Immature natural killer cell (primary cell): Measurements from ENCODE around the gene ZNF436. TPM values are rescaled to one million over a fixed set of nuclear protein-coding genes. Genes with fewer than 3 reads are reported as not detected.

Experiments
- DNase-seq, 3 donors: peaks; one replicate each; pipeline ENCODE4 v3.0.0; 2022; ENCODE audit warnings: mixed read lengths in 1 of 3
- H3K27ac Mint-ChIP-seq, 6 donors: one replicate each; pipeline ENCODE4 v1.8.0; 2020; ENCODE audit warnings: mixed read lengths in 6 of 6, mild to moderate bottlenecking in 5 of 6, inconsistent platforms in 4 of 6, moderate library complexity in 3 of 6
- H3K27me3 Mint-ChIP-seq, 3 donors: one replicate each; pipeline ENCODE4 v1.8.0; 2020 to 2021; ENCODE audit warnings: low read depth in 3 of 3, mild to moderate bottlenecking in 3 of 3, mixed read lengths in 3 of 3, moderate library complexity in 3 of 3, inconsistent platforms in 1 of 3
- H3K36me3 Mint-ChIP-seq, 3 donors: one replicate each; pipeline ENCODE4 v1.8.0; 2020; ENCODE audit warnings: mixed read lengths in 3 of 3, inconsistent platforms in 2 of 3, mild to moderate bottlenecking in 2 of 3
- H3K4me1 Mint-ChIP-seq, 2 donors: one replicate each; pipeline ENCODE4 v1.8.0; 2020; ENCODE audit warnings: inconsistent platforms in 2 of 2, mild to moderate bottlenecking in 2 of 2, mixed read lengths in 2 of 2, moderate library complexity in 1 of 2
- H3K4me3 Mint-ChIP-seq, 5 donors: one replicate each; pipeline ENCODE4 v1.8.0; 2020; ENCODE audit warnings: mild to moderate bottlenecking in 5 of 5, mixed read lengths in 5 of 5, inconsistent platforms in 3 of 5, moderate library complexity in 3 of 5
- H3K9me3 Mint-ChIP-seq, 6 donors: one replicate each; pipeline ENCODE4 v1.8.0; 2020; ENCODE audit warnings: mild to moderate bottlenecking in 6 of 6, mixed read lengths in 6 of 6, inconsistent platforms in 4 of 6, moderate library complexity in 3 of 6
- polyA plus RNA-seq, 3 donors: library from polyadenylated mRNA; unstranded; fragments of 300-500 nt; fragmentation: Illumina TruSeq; gene quantifications; one replicate each; pipeline ENCODE4 v1.2.3, GENCODE V29; 2021

The ZNF436 gene
- 1 to 10 TPM in 1 of 3 donors, under 1 TPM in 1, not detected in 1; 0.60 to 5.4 TPM for polyA plus RNA-seq

DNA sequence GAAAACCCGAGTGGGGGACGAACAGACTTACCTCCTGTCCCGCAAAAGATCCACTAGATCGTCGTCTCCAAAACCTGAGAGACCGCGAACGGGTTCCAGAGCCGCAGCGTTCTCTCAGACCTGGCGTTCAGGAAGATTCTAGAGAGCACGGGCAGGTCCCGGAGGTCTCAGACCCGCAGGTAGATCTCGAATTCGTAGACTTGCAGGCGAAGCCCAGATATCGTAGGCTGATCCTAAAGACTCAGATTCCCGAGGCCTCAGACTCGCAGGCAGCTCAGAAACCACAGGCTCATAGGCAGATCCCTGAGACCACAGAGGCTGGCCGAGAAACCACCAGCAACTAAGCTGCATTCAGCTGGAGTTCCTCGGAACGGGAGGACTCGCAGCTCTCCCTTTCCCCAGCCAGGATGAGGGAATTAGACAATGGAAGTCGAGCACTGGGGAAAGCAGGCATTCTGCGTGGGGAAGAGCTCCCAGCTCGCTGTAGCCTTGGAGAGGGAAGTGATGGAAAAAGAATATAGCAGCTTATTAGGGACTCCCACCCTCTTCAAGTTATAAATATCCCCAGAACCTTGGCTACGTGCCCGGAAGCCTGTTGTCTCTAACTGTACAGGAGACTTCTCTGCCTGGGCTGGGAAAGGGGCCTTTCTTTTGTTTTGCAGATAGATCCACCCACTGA is at the start of gene ZNF436:
ZNF436 (minus strand) TSS at position 502 of the 679 bp plus-strand sequence. CDS start 1,831 bp downstream, outside the sequence.
- peaks cover 0 to 8% (median 6%) of the 10 kb centered on the region in 3 donors for H3K27me3 Mint-ChIP-seq
- peaks cover 33 to 39% of the 10 kb centered on the region in 2 donors for H3K4me1 Mint-ChIP-seq
- peaks cover 0 to 10% (median 6%) of the 10 kb centered on the region in 3 donors for H3K36me3 Mint-ChIP-seq
- H3K4me3 Mint-ChIP-seq, result peak within 1 kb of the TSS; percentile 98 to 100 (median 99)
- peak within 1 kb of the TSS; percentile 92 to 99 (median 97) for H3K27ac Mint-ChIP-seq
- H3K9me3 Mint-ChIP-seq, result peaks cover 0 to 4% (median under 1%) of the 10 kb centered on the region in 6 donors
- DNase-seq, result peak in 1 of 3 donors; percentile 4

DNA sequence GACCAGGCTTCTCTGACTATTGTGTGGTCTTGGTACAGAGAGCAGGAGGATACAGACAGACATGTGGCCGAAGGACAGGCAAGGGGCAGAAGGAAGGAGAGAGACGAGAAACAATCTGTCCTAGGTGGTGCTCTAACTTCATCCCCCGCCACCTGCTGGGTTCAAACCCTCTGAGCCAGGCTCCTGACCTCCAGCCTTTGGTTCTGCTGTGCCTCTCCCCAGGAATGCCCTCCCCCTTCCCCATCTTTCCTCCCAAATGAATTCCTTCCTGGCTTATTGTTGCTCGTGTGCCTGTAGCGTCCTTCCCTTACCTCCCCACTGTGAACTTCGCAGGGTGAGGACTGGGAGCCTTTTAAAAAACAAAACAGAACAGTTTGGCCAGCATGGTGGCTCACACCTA is 49.5 kb upstream of the ZNF436 start:
- peaks cover 1 to 7% (median 2%) of the 10 kb centered on the region in 3 donors for H3K27me3 Mint-ChIP-seq
- no peak overlapping the region for H3K27ac Mint-ChIP-seq
- no peaks in the 10 kb centered on the region for H3K36me3 Mint-ChIP-seq
- H3K9me3 Mint-ChIP-seq, result no peaks in the 10 kb centered on the region
- no peak overlapping the region for H3K4me3 Mint-ChIP-seq
- peaks cover 20 to 23% of the 10 kb centered on the region in 2 donors for H3K4me1 Mint-ChIP-seq
- no peak for DNase-seq

DNA sequence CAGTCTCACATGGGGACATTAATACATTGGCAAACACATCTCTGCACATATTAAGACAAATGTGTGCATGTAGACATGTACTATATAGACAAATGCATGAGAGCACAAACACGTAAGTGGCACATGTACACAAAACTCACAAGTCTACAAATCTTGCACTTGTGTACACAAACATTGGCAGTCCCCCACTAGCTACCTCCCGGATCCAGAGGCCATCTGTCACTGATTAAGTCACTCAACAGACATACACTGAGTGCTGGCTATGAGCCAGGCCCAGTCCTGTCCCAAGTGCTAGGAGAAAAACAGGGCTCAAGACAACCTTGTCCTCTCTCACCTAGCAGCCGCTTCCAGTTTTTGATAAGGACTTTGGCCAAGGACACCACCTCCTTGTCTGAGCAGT is 47.9 kb upstream of the ZNF436 start:
- Mint-ChIP-seq H3K4me3 (no peak overlapping the region), H3K27ac (no peak overlapping the region), H3K36me3 (no peaks in the 10 kb centered on the region), H3K4me1 (peaks cover 9 to 10% of the 10 kb centered on the region in 2 donors), H3K9me3 (no peaks in the 10 kb centered on the region), H3K27me3 (peaks cover 0 to 2% (median 1%) of the 10 kb centered on the region in 3 donors)
- DNase-seq, result no peak

DNA sequence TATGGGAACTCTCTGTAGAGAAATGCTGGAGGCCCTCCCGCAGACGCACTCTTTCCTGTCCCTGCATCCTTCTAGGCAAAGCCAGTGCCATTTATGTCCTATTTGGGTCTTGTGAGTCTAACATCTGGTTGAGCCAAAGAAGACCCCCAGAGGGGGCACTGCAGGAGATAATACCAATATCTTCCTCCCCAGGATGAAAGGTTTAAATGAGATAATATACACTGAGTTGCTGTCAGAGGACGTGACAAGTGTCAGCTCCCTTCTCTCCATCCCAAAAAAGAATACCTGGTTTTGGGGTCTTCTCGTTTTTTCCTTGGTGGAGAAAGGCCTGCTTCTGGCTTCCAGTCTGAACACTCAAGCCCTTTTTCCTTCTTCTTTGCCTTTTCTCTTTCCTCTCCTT is 47.3 kb upstream of the ZNF436 start:
- Mint-ChIP-seq H3K36me3 (no peaks in the 10 kb centered on the region), H3K9me3 (no peaks in the 10 kb centered on the region), H3K4me1 (peaks cover 3 to 4% of the 10 kb centered on the region in 2 donors), H3K27me3 (peaks cover 0 to 2% (median under 1%) of the 10 kb centered on the region in 3 donors), H3K4me3 (no peak overlapping the region), H3K27ac (no peak overlapping the region)
- no peak for DNase-seq

DNA sequence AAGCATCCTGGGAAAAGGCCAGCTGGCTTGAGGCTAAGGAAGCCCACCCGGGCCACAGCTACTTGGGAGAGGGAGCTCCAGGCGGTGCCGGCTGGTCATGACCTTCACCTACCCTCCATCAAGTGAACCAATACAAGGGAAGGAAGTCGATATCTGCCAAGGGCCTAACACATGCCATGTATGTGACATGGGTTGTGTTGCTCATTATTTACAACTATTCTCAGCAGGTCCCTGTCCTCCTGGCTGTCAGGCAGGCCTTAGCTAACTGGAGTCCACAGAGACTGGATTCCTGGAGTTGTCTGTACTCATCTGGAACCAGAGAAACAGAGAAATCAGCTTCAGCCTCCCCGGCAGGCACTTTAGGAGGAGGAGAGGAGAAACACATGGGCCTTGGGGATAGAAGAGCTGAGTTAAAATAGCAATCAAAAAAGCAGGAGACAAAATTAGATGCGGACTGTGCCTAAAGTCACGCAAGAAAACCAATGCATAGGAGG is 39.2 kb upstream of the ZNF436 start:
- peaks cover 3 to 7% of the 10 kb centered on the region in 2 donors for H3K4me1 Mint-ChIP-seq
- no peak overlapping the region for H3K27ac Mint-ChIP-seq
- H3K36me3 Mint-ChIP-seq, result no peaks in the 10 kb centered on the region
- no peaks in the 10 kb centered on the region for H3K9me3 Mint-ChIP-seq
- no peak for DNase-seq
- no peak overlapping the region for H3K4me3 Mint-ChIP-seq
- H3K27me3 Mint-ChIP-seq, result peaks cover 0 to 2% (median 0%) of the 10 kb centered on the region in 3 donors

DNA sequence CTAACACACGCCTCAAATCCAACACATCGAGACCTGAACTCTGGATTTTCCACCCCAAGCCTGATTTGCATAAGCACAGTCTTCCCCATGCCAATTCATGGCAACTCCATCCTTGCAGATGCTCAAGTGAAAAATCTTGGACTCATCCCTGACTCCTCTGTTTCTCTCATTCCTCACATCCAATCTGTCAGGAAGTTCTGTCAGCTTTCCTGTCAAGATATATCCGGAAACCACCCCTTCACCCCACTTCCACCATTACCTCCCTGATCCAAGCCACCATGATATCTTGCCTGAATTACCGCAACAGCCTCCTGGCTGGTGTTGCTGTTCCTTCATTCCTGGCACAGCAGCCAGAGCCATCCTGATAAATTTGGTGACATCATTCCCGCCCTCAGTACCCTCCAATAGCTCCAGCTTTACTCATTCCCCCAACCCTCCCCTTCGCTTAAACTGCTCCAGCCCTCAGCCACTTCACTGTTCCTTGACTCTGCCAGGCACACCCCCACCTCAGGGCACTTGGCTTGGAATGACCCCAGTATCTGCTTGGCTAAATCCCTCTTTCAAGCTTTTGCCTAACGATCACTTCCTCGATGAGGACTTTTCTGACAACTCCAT is 37.5 kb upstream of the ZNF436 start:
- Mint-ChIP-seq H3K27ac (no peak overlapping the region), H3K4me1 (peaks cover 4 to 10% of the 10 kb centered on the region in 2 donors)
- no peak for DNase-seq

DNA sequence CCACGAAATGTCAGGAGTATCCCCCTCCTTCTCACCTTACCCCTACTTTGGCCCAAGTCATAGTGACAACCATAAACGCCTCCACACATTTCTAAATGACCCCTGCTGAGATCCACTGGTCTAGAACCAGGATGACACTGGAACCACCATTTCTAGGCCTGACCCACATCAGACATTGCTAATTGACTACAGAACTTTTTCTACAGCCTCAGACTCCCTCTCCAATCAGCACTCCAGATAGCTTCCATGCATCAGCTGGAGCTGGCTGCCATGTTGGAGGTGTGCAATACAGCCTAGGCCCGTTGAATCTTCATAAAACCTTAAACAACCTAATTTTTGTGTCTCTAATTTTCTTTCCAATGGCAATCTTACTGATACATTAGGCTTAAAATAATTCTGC is 36.3 kb upstream of the ZNF436 start:
- H3K27me3 Mint-ChIP-seq, result no peaks in the 10 kb centered on the region
- DNase-seq, result no peak
- no peak overlapping the region for H3K27ac Mint-ChIP-seq
- H3K4me1 Mint-ChIP-seq, result peaks cover 4 to 10% of the 10 kb centered on the region in 2 donors
- H3K4me3 Mint-ChIP-seq, result no peak overlapping the region
- H3K36me3 Mint-ChIP-seq, result no peaks in the 10 kb centered on the region
- no peaks in the 10 kb centered on the region for H3K9me3 Mint-ChIP-seq

More for the DNA sequence above, 37.5 kb upstream of the ZNF436 start:
- Mint-ChIP-seq H3K27me3 (peaks cover 0 to 2% (median 0%) of the 10 kb centered on the region in 3 donors), H3K9me3 (no peaks in the 10 kb centered on the region), H3K4me3 (no peak overlapping the region), H3K36me3 (no peaks in the 10 kb centered on the region)

DNA sequence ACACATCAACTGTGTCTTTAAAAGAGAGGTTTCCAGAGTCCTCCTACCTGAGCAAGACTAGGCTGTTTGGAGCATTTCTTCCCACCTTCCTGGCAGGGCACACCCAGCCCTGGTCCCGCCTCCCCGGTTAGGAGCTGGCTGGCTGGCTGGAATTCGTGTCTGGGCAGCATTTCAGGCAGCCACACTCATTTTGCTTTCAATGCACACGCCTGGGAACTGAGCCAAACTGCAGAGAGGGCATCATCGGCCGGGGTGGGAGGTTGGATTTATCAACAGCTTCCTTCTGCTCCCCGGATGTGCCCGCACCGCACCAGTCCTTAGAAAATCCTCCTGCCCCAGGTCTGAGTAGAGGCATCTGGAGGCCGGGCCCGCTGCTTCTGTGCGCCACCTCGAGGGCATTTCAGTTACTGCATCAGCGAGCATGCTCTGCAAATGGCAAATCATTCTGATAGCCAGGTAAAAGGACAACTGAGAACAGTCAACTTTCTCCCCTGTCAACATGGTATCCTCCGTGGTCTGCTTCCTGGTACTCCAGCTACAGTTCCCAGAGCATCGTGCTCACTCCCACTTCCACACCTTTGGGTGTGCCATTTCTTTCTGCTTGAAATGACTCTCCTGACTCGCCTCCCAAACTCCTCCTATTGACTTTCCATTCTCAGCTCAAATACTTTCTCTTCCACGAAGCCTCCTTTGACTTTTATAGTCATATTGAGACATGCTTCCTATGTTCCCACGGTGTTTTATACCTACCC is 34.3 kb upstream of the ZNF436 start:
- Mint-ChIP-seq H3K9me3 (no peaks in the 10 kb centered on the region), H3K27ac (no peak overlapping the region), H3K27me3 (no peaks in the 10 kb centered on the region), H3K4me3 (no peak overlapping the region), H3K4me1 (peaks cover 4 to 10% of the 10 kb centered on the region in 2 donors), H3K36me3 (no peaks in the 10 kb centered on the region)
- DNase-seq, result peak; percentile 51 to 64 (median 58)

DNA sequence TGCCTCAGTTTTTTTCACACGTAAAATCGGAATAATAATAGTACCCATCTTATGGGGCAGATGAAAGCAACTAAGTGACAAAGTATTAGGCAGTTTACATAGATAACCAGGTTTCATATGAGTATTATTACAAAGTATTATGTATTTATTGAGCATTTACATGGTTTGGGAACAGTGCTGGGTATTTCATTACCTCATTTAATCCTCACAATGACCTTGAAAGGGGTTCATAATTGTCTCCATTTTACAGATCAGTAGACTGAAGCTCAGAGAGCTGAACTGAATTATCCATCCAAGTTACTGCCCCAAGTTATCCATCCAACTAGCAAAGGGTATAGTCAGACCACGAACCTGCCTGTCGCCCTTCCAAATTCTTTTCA is 33.7 kb upstream of the ZNF436 start:
- Mint-ChIP-seq H3K36me3 (no peaks in the 10 kb centered on the region), H3K27ac (no peak overlapping the region), H3K4me1 (peaks cover 4 to 10% of the 10 kb centered on the region in 2 donors), H3K4me3 (no peak overlapping the region), H3K27me3 (no peaks in the 10 kb centered on the region), H3K9me3 (no peaks in the 10 kb centered on the region)
- no peak for DNase-seq

DNA sequence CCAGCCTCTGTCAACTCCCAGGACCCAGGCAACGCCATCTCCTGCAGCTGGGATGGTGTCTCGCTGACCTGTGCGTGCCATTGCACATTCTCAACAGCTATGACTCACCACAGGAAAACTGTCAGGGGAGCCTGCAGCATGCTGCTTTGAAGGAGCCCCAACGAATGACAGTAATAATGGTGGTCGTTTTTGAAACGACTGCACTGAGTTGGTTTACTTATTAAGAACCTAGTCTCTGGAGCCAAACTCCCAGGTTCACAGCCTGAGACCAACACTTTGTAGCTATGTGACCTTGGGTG is 33.4 kb upstream of the ZNF436 start:
- no peak for DNase-seq
- Mint-ChIP-seq H3K4me1 (peaks cover 4 to 10% of the 10 kb centered on the region in 2 donors), H3K9me3 (no peaks in the 10 kb centered on the region), H3K4me3 (no peak overlapping the region), H3K36me3 (no peaks in the 10 kb centered on the region), H3K27me3 (no peaks in the 10 kb centered on the region), H3K27ac (no peak overlapping the region)

DNA sequence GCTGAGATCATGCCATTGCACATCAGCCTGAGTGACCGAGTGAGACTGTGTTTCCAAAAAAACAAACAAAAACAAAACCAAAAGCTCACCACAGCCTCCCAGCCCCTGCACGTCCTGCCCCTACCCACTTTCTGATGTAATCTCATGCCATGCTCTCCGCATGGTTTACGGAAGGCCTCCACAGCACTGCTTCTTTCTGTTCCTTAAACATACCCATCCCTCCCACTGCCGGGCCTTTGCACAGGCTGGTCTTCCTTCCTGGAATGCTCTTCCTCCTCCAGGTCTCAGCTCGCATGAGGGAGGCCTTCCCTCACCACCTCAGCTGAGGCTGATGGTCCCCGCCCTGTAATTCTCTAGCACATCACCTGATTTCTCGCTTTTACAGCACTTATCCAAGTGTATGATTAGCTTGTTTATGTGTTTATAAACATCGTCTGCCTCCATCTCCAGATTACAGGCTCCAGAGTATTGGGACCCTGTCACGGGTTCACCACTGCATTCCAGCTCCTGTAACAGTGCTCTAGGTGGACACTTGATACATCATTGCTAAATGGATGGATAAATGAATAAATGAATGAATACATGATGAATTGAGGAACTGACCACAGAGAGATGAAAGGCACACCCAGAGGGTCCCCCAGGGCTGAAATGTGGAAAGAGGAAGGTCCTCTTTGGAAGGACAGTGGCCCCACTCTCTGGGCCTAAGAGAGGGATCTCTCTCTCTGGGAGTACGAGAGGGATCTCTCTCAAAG is 32.8 kb upstream of the ZNF436 start:
- no peak overlapping the region for H3K4me3 Mint-ChIP-seq
- no peaks in the 10 kb centered on the region for H3K9me3 Mint-ChIP-seq
- H3K27ac Mint-ChIP-seq, result no peak overlapping the region

DNA sequence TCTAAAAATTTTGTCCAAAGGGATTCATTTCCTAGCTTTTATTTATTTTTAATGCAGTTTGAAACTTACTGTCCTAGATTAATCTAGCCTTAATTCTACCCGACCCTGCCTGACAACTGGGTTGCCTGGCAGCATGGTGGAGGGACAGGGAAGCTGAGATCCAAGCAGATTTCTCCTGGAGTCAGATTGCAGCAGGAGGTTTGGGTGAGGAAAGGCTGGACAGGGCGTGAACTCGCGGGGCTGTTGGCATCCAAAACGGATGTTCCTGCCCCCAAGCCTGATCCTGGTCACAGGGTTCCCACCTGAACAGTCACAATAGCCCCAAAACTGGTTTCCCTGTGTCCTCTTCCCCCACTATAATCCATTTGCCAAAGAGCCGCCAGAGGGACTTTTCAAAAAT is 31.7 kb upstream of the ZNF436 start:
- Mint-ChIP-seq H3K4me1 (peaks cover 4 to 10% of the 10 kb centered on the region in 2 donors), H3K4me3 (no peak overlapping the region), H3K36me3 (no peaks in the 10 kb centered on the region), H3K27me3 (peaks cover 1 to 3% (median 2%) of the 10 kb centered on the region in 3 donors), H3K27ac (no peak overlapping the region), H3K9me3 (no peaks in the 10 kb centered on the region)
- no peak for DNase-seq

More for the DNA sequence above, 32.8 kb upstream of the ZNF436 start:
- H3K4me1 Mint-ChIP-seq, result peaks cover 4 to 10% of the 10 kb centered on the region in 2 donors
- no peak for DNase-seq
- H3K36me3 Mint-ChIP-seq, result no peaks in the 10 kb centered on the region
- H3K27me3 Mint-ChIP-seq, result no peaks in the 10 kb centered on the region

DNA sequence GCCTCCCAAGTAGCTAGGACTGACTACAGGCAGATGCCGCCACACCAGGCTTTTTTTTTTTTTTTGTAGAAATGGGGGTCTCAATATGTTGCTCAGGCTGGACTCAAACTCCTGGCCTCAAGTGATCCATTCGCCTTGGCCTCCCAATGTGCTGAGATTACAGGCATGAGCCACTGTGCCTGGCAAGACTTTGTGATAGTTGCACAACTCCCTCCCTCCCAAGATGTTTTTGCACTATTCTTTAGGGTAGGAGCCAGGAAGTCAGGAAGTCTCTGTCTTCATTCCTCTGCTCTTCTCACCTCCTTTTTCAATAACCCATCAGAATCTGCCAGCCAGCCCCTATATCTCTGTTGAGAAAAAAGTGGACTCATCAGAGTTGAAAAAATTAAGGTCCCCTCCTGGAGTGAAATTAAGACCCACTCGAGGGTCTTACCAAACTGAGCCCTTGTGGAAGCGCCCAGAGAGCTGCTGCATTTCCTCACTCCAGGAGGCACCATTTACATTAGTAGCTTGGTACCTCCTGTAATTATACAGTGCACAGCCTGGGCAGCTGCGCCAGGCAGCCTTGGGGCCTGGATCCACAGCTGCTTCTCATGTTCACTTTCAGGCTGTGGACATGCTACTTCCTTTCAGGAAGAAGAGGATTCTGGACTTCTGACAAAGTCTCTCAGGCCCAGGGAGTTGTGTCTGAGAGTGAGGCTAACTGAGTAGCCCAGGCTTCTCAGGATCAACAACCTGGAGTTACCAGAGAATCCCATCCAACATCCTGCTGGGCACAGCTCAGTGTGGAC is 30.9 kb upstream of the ZNF436 start:
- no peaks in the 10 kb centered on the region for H3K36me3 Mint-ChIP-seq
- peaks cover 1 to 5% (median 3%) of the 10 kb centered on the region in 3 donors for H3K27me3 Mint-ChIP-seq
- H3K27ac Mint-ChIP-seq, result no peak overlapping the region
- no peak overlapping the region for H3K4me3 Mint-ChIP-seq
- DNase-seq, result no peak
- no peaks in the 10 kb centered on the region for H3K9me3 Mint-ChIP-seq
- H3K4me1 Mint-ChIP-seq, result peaks cover 4 to 10% of the 10 kb centered on the region in 2 donors
